HCT116 (cell line): ENCODE data around the gene ADD2. TPM values are rescaled to one million over a fixed set of nuclear protein-coding genes. Genes with fewer than 3 reads are reported as not detected.

Source experiments
- ATAC-seq: fragments of 200-7000 bp; cut with Tn5 transposase; 2 replicates; pipeline ENCODE4 v1.9.1; 2020; ENCODE audit warnings: mild to moderate bottlenecking, moderate library complexity
- BruUV-seq: library from RNA; stranded (reverse); fragments of 400-500 nt; replicated peaks from 2 replicates; lab custom pipeline; 2021; lab: Mats Ljungman, UMichigan
- CTCF ChIA-PET: fragments of 300-600 bp; sonication (Branson Sonifier 250); formaldehyde crosslinking; loops from one replicate; lab custom pipeline; 2021; ENCODE audit warnings: antibody characterized with exemption; lab: Charles Lee
- POLR2A ChIA-PET: fragments of 300-600, 350-600 bp; sonication (Branson Sonifier 250); formaldehyde crosslinking; loops from one replicate; lab custom pipeline; 2021; ENCODE audit warnings: antibody characterized with exemption; lab: Charles Lee
- RAD21 ChIA-PET, 2 experiments: fragments of 300-600 bp; sonication (Branson Sonifier 250); formaldehyde crosslinking; loops; one replicate each; lab custom pipeline; 2023; ENCODE audit warnings: low total read pairs in 2 of 2; ENCODE audit not compliant: uncharacterized antibody in 2 of 2, unreplicated experiment in 2 of 2, low non-redundant PET in 1 of 2; lab: Charles Lee
- DNase-seq: peaks from one replicate; pipeline ENCODE4 v3.0.0-alpha.2; 2010; ENCODE audit warnings: low read depth, low spot score
- H2AFZ ChIP-seq: fragments of 200-600 bp; shearing (Covaris generic), sonication (generic); 2 replicates; pipeline ENCODE4 v1.6.1; 2017; ENCODE audit warnings: low read depth, mixed run types, mixed read lengths, antibody characterized with exemption, low read length; ENCODE audit not compliant: poor library complexity, severe bottlenecking
- H3K27ac ChIP-seq: 2 replicates; pipeline ENCODE4 v1.5.1; 2012; ENCODE audit warnings: low read depth, low read length
- H3K27me3 ChIP-seq: fragments of 200-600 bp; sonication (generic); 2 replicates; pipeline ENCODE4 v1.6.1; 2016; ENCODE audit warnings: mixed run types, low read length, mixed read lengths; ENCODE audit not compliant: insufficient read depth
- H3K36me3 ChIP-seq, 2 experiments: fragments of 200-500 bp in 1 of 2; fragments of 200-600 bp in 1 of 2; sonication (Bioruptor generic) in 1 of 2; sonication (generic) in 1 of 2; 2 replicates each; pipeline versions ENCODE4 v1.5.1 to v1.6.1; 2014 to 2016; ENCODE audit warnings: low read length in 2 of 2, inconsistent platforms in 1 of 2, mixed read lengths in 1 of 2, mixed run types in 1 of 2; ENCODE audit not compliant: insufficient read depth in 2 of 2, control insufficient read depth in 1 of 2
- H3K4me1 ChIP-seq, 2 experiments: fragments of 200-600 bp in 1 of 2; sonication (generic) in 1 of 2; 2 replicates each; pipeline versions ENCODE4 v1.5.1 to v1.6.1; 2012 to 2017; ENCODE audit warnings: low read length in 2 of 2, inconsistent platforms in 1 of 2, mild to moderate bottlenecking in 1 of 2, mixed read lengths in 1 of 2, mixed run types in 1 of 2, moderate library complexity in 1 of 2; ENCODE audit not compliant: insufficient read depth in 2 of 2, control insufficient read depth in 1 of 2
- H3K4me2 ChIP-seq: fragments of 200-600 bp; sonication (generic); 2 replicates; pipeline ENCODE4 v1.6.1; 2017; ENCODE audit warnings: mixed run types, low read length, mixed read lengths
- H3K4me3 ChIP-seq, 2 experiments: fragments of 200-600 bp in 1 of 2; sonication (generic) in 1 of 2; replicated peaks in 1 of 2; 2 replicates each; pipeline ENCODE4 v1.5.1; 2011 to 2016; ENCODE audit warnings: low read length in 2 of 2, control low read depth in 1 of 2, low read depth in 1 of 2, mild to moderate bottlenecking in 1 of 2, mixed read lengths in 1 of 2, mixed run types in 1 of 2
- H3K79me2 ChIP-seq: fragments of 200-600 bp; sonication (generic); 2 replicates; pipeline ENCODE4 v1.6.1; 2017; ENCODE audit warnings: mild to moderate bottlenecking, mixed run types, low read length, moderate library complexity, mixed read lengths; ENCODE audit not compliant: insufficient read depth
- H3K9ac ChIP-seq: fragments of 200-600 bp; sonication (generic); 2 replicates; pipeline ENCODE4 v1.6.1; 2016; ENCODE audit warnings: low read length, mixed read lengths
- H3K9me2 ChIP-seq: fragments of 200-600 bp; sonication (generic), shearing (Covaris generic); 2 replicates; pipeline ENCODE4 v1.6.1; 2017; ENCODE audit warnings: mixed run types, mild to moderate bottlenecking, moderate library complexity; ENCODE audit not compliant: insufficient read depth
- H3K9me3 ChIP-seq, 2 experiments: fragments of 200-500 bp in 1 of 2; fragments of 200-600 bp in 1 of 2; sonication (Bioruptor generic) in 1 of 2; sonication (generic) in 1 of 2; 2 replicates each; pipeline ENCODE4 v1.6.1; 2014 to 2017; ENCODE audit warnings: low read length in 2 of 2, mixed read lengths in 2 of 2, inconsistent platforms in 1 of 2, low read depth in 1 of 2, mild to moderate bottlenecking in 1 of 2, mixed run types in 1 of 2, moderate library complexity in 1 of 2; ENCODE audit not compliant: control insufficient read depth in 1 of 2, insufficient read depth in 1 of 2
- H4K20me1 ChIP-seq: fragments of 200-600 bp; sonication (generic), shearing (Covaris generic); 2 replicates; pipeline ENCODE4 v1.6.1; 2017; ENCODE audit warnings: mixed run types, mild to moderate bottlenecking, moderate library complexity; ENCODE audit not compliant: insufficient read depth
- CEBPB ChIP-seq: IDR thresholded peaks from 2 replicates; pipeline ENCODE4 v1.6.1; 2012; ENCODE audit warnings: low read depth
- EGR1 ChIP-seq: IDR thresholded peaks from 2 replicates; pipeline ENCODE4 v1.6.1; 2012; ENCODE audit warnings: low read depth
- ELF1 ChIP-seq: IDR thresholded peaks from 2 replicates; pipeline ENCODE4 v1.6.1; 2012; ENCODE audit warnings: low read depth, borderline replicate concordance
- EZH2 ChIP-seq: fragments of 200-600 bp; sonication (generic); IDR thresholded peaks from 2 replicates; pipeline ENCODE4 v1.6.1; 2017; ENCODE audit warnings: antibody characterized with exemption, mixed run types
- FOSL1 ChIP-seq: IDR thresholded peaks from 2 replicates; pipeline ENCODE4 v1.6.1; 2012; ENCODE audit warnings: low read depth
- JUND ChIP-seq: IDR thresholded peaks from 2 replicates; pipeline ENCODE4 v1.6.1; 2012
- POLR2A ChIP-seq: IDR thresholded peaks from 2 replicates; pipeline ENCODE4 v1.7.0; 2011; ENCODE audit warnings: borderline replicate concordance; ENCODE audit not compliant: insufficient read depth, insufficient read length; ENCODE audit errors: extremely low read depth
- POLR2AphosphoS5 ChIP-seq: IDR thresholded peaks from 2 replicates; pipeline ENCODE4 v1.6.1; 2011; ENCODE audit warnings: mild to moderate bottlenecking, low read depth, low read length, moderate library complexity
- SIN3A ChIP-seq: IDR thresholded peaks from 2 replicates; pipeline ENCODE4 v1.6.1; 2012; ENCODE audit warnings: low read depth
- SP1 ChIP-seq: IDR thresholded peaks from 2 replicates; pipeline ENCODE4 v1.6.1; 2012; ENCODE audit warnings: low read depth
- SRF ChIP-seq: IDR thresholded peaks from 2 replicates; pipeline ENCODE4 v1.6.1; 2012; ENCODE audit warnings: low read depth
- TCF7L2 ChIP-seq: IDR thresholded peaks from 2 replicates; pipeline ENCODE4 v1.7.0; 2011; ENCODE audit warnings: borderline replicate concordance, inconsistent platforms; ENCODE audit not compliant: insufficient read depth, insufficient read length; ENCODE audit errors: extremely low read depth
- YY1 ChIP-seq: IDR thresholded peaks from 2 replicates; pipeline ENCODE4 v1.6.1; 2011; ENCODE audit warnings: low read length, low read depth, moderate library complexity, mild to moderate bottlenecking; ENCODE audit not compliant: insufficient replicate concordance; ENCODE audit errors: extremely low read depth
- ZFX ChIP-seq: fragments of 450-650 bp; IDR thresholded peaks from 2 replicates; pipeline ENCODE4 v1.6.1; 2017
- ZNF274 ChIP-seq: fragments of 200-500 bp; sonication (Bioruptor generic); IDR thresholded peaks from 2 replicates; pipeline ENCODE4 v1.6.1; 2014; ENCODE audit warnings: mild to moderate bottlenecking, low read depth, low read length, inconsistent platforms
- intact Hi-C: fragments of 100-400 bp; cut with micrococcal nuclease; formaldehyde crosslinking; loops from 2 replicates; pipeline ENCODE4 v1.10.0; 2022
- total RNA-seq: library from RNA; stranded (reverse); gene quantifications from one replicate; pipeline ENCODE4 v1.2.1, GENCODE V29; 2021; ENCODE audit not compliant: unreplicated experiment
- TF ChIP-seq, protein P1 (sequence below): IDR thresholded peaks from 2 replicates; pipeline ENCODE4 v1.6.1; 2011; ENCODE audit warnings: mild to moderate bottlenecking, low read length, moderate library complexity; ENCODE audit not compliant: insufficient replicate concordance; ENCODE audit errors: extremely low read depth
- TF ChIP-seq, protein P2 (sequence below): IDR thresholded peaks from 2 replicates; pipeline ENCODE4 v1.6.1; 2012
- TF ChIP-seq, protein P3 (sequence below): IDR thresholded peaks from 2 replicates; pipeline ENCODE4 v1.6.1; 2012; ENCODE audit warnings: low read depth
- TF ChIP-seq, protein P4 (sequence below), 3 experiments: fragments of 200-600 bp in 1 of 3; sonication (generic) in 1 of 3; IDR thresholded peaks in 2 of 3; conservative IDR thresholded peaks in 1 of 3; 2 replicates each; pipeline ENCODE4 v1.5.1; 2012 to 2017; ENCODE audit warnings: low read depth in 2 of 3, low read length in 2 of 3, antibody characterized with exemption in 1 of 3, borderline replicate concordance in 1 of 3, control low read depth in 1 of 3, mild to moderate bottlenecking in 1 of 3, mixed read lengths in 1 of 3, mixed run types in 1 of 3, moderate library complexity in 1 of 3; ENCODE audit not compliant: insufficient read depth in 1 of 3

Gene ADD2
- total RNA-seq, 1 experiment from 2014 or later, result 0.15 TPM

DNA sequence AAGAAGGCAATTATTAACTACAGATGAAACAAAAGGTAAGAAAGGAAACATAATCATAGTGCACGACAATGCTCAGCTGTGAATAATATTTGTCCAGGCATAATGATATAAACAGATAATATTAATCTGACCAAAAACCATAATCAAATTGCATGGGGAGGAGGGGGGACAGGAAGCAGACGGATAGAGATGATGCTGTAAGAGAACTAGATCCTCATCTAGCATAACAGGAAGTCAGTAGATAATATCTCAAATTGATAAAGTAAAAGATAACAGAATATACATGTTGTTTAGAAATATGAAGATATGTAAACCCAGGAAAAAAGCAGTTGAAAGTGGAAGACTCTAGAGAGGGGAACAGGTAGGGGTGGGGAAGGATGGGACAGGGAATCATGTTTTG is 129.4 kb downstream of the ADD2 start:
- H4K20me1 ChIP-seq, result no peaks in the 10 kb centered on the region
- intact Hi-C loops, result no loop called here
- H3K79me2 ChIP-seq, result no peaks in the 10 kb centered on the region
- ATAC-seq, result no peak
- no peak overlapping the region for H3K4me3 ChIP-seq
- no peaks in the 10 kb centered on the region for H3K36me3 ChIP-seq
- RAD21 ChIA-PET, result no interaction called here
- POLR2A ChIA-PET, result no interaction called here
- no TSS peak for BruUV-seq
- no peak overlapping the region for H3K27ac ChIP-seq
- H3K4me2 ChIP-seq, result no peak overlapping the region
- H3K9me2 ChIP-seq, result no peaks in the 10 kb centered on the region
- TF ChIP-seq, protein P1, sequence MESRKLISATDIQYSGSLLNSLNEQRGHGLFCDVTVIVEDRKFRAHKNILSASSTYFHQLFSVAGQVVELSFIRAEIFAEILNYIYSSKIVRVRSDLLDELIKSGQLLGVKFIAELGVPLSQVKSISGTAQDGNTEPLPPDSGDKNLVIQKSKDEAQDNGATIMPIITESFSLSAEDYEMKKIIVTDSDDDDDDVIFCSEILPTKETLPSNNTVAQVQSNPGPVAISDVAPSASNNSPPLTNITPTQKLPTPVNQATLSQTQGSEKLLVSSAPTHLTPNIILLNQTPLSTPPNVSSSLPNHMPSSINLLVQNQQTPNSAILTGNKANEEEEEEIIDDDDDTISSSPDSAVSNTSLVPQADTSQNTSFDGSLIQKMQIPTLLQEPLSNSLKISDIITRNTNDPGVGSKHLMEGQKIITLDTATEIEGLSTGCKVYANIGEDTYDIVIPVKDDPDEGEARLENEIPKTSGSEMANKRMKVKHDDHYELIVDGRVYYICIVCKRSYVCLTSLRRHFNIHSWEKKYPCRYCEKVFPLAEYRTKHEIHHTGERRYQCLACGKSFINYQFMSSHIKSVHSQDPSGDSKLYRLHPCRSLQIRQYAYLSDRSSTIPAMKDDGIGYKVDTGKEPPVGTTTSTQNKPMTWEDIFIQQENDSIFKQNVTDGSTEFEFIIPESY, result no peak
- TF ChIP-seq SIN3A (no peak), POLR2AphosphoS5 (no peak), ELF1 (no peak), EGR1 (no peak), ZNF274 (no peak), YY1 (no peak), FOSL1 (no peak), POLR2A (no peak), JUND (no peak), EZH2 (no peak), TCF7L2 (no peak), SRF (no peak), SP1 (no peak), CEBPB (no peak), ZFX (no peak)
- TF ChIP-seq, protein P2, sequence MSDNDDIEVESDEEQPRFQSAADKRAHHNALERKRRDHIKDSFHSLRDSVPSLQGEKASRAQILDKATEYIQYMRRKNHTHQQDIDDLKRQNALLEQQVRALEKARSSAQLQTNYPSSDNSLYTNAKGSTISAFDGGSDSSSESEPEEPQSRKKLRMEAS, result no peak
- TF ChIP-seq, protein P3, sequence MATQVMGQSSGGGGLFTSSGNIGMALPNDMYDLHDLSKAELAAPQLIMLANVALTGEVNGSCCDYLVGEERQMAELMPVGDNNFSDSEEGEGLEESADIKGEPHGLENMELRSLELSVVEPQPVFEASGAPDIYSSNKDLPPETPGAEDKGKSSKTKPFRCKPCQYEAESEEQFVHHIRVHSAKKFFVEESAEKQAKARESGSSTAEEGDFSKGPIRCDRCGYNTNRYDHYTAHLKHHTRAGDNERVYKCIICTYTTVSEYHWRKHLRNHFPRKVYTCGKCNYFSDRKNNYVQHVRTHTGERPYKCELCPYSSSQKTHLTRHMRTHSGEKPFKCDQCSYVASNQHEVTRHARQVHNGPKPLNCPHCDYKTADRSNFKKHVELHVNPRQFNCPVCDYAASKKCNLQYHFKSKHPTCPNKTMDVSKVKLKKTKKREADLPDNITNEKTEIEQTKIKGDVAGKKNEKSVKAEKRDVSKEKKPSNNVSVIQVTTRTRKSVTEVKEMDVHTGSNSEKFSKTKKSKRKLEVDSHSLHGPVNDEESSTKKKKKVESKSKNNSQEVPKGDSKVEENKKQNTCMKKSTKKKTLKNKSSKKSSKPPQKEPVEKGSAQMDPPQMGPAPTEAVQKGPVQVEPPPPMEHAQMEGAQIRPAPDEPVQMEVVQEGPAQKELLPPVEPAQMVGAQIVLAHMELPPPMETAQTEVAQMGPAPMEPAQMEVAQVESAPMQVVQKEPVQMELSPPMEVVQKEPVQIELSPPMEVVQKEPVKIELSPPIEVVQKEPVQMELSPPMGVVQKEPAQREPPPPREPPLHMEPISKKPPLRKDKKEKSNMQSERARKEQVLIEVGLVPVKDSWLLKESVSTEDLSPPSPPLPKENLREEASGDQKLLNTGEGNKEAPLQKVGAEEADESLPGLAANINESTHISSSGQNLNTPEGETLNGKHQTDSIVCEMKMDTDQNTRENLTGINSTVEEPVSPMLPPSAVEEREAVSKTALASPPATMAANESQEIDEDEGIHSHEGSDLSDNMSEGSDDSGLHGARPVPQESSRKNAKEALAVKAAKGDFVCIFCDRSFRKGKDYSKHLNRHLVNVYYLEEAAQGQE, result no peak
- TF ChIP-seq, protein P4, sequence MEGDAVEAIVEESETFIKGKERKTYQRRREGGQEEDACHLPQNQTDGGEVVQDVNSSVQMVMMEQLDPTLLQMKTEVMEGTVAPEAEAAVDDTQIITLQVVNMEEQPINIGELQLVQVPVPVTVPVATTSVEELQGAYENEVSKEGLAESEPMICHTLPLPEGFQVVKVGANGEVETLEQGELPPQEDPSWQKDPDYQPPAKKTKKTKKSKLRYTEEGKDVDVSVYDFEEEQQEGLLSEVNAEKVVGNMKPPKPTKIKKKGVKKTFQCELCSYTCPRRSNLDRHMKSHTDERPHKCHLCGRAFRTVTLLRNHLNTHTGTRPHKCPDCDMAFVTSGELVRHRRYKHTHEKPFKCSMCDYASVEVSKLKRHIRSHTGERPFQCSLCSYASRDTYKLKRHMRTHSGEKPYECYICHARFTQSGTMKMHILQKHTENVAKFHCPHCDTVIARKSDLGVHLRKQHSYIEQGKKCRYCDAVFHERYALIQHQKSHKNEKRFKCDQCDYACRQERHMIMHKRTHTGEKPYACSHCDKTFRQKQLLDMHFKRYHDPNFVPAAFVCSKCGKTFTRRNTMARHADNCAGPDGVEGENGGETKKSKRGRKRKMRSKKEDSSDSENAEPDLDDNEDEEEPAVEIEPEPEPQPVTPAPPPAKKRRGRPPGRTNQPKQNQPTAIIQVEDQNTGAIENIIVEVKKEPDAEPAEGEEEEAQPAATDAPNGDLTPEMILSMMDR (IDR thresholded peaks at IDR 0.05 in 2 of 3, conservative IDR thresholded peaks at IDR 0.05 in 1 of 3; ENCODE audit: borderline replicate concordance in 1 of 3, insufficient read depth in 1 of 3, low read depth in 2 of 3, low read length in 2 of 3), result no peak
- TF ChIP-seq, all 23 proteins: peak for 0
- no peaks in the 10 kb centered on the region for H3K4me1 ChIP-seq
- no peaks in the 10 kb centered on the region for H3K27me3 ChIP-seq
- CTCF ChIA-PET, result interaction anchor here (1.5 to 2.5 kb wide), 2 partner anchors 21 to 334 kb away, joined by 5 to 22 read pairs; no protein-coding TSS in a partner anchor
- no peaks in the 10 kb centered on the region for H3K9me3 ChIP-seq
- no peak for DNase-seq
- no peak overlapping the region for H3K9ac ChIP-seq
- no peak overlapping the region for H2AFZ ChIP-seq
